GM21360 (cell line): ENCODE results near the gene INSC.

Experiments used
- ATAC-seq: cut with Tn5 transposase; IDR thresholded peaks from one replicate; pipeline ENCODE4 v1.9.1; 2021; ENCODE audit warnings: mild to moderate bottlenecking, moderate library complexity; ENCODE audit not compliant: unreplicated experiment

The INSC gene

GRCh38 chr11:15108592-15109130 is 6.1 kb upstream of the INSC start:
- ATAC-seq = no peak

- no peak for ATAC-seq
These were observed 5.1 kb upstream of the INSC start for GRCh38 chr11:15109602-15110001.

- ATAC-seq = no peak
These were observed 3.5 kb upstream of the INSC start for GRCh38 chr11:15111215-15111614.

- ATAC-seq = no peak
These were observed 2.6 kb upstream of the INSC start for GRCh38 chr11:15112131-15112541.

- peak; percentile 92 for ATAC-seq
These were observed 1.3 kb upstream of the INSC start for GRCh38 chr11:15113381-15113780.

- ATAC-seq = no peak
These were observed 963 bp downstream of the INSC start for GRCh38 chr11:15115686-15116085.

GRCh38 chr11:15117751-15118150 is 3.0 kb downstream of the INSC start:
- ATAC-seq = no peak

GRCh38 chr11:15118431-15118830 is 3.7 kb downstream of the INSC start:
- no peak for ATAC-seq

- no peak for ATAC-seq
These were observed 4.6 kb downstream of the INSC start for GRCh38 chr11:15119352-15119751.

GRCh38 chr11:15119826-15120225 is 5.1 kb downstream of the INSC start:
- no peak for ATAC-seq

- ATAC-seq = no peak
These were observed 9.1 kb downstream of the INSC start for GRCh38 chr11:15123849-15124248.

GRCh38 chr11:15124528-15124927 is 9.8 kb downstream of the INSC start:
- no peak for ATAC-seq

GRCh38 chr11:15127341-15127740 is 12.6 kb downstream of the INSC start:
- ATAC-seq = no peak

- ATAC-seq = no peak
These were observed 13.9 kb downstream of the INSC start for GRCh38 chr11:15128621-15129020.

- ATAC-seq = no peak
These were observed 21.4 kb downstream of the INSC start for GRCh38 chr11:15136166-15136565.

GRCh38 chr11:15139096-15139770 is 24.5 kb downstream of the INSC start:
- no peak for ATAC-seq

- ATAC-seq = no peak
These were observed 25.4 kb downstream of the INSC start for GRCh38 chr11:15139958-15140659.

- ATAC-seq = no peak
These were observed 26.7 kb downstream of the INSC start for GRCh38 chr11:15141381-15141780.

GRCh38 chr11:15142838-15143237 is 28.1 kb downstream of the INSC start:
- ATAC-seq = no peak

GRCh38 chr11:15143855-15144254 is 29.1 kb downstream of the INSC start:
- ATAC-seq = no peak

- ATAC-seq = no peak
These were observed 29.6 kb downstream of the INSC start for GRCh38 chr11:15144347-15144746.

GRCh38 chr11:15145151-15145550 is 30.4 kb downstream of the INSC start:
- ATAC-seq = no peak
